Measurements from ENCODE around the gene ZNF217.

DNA sequence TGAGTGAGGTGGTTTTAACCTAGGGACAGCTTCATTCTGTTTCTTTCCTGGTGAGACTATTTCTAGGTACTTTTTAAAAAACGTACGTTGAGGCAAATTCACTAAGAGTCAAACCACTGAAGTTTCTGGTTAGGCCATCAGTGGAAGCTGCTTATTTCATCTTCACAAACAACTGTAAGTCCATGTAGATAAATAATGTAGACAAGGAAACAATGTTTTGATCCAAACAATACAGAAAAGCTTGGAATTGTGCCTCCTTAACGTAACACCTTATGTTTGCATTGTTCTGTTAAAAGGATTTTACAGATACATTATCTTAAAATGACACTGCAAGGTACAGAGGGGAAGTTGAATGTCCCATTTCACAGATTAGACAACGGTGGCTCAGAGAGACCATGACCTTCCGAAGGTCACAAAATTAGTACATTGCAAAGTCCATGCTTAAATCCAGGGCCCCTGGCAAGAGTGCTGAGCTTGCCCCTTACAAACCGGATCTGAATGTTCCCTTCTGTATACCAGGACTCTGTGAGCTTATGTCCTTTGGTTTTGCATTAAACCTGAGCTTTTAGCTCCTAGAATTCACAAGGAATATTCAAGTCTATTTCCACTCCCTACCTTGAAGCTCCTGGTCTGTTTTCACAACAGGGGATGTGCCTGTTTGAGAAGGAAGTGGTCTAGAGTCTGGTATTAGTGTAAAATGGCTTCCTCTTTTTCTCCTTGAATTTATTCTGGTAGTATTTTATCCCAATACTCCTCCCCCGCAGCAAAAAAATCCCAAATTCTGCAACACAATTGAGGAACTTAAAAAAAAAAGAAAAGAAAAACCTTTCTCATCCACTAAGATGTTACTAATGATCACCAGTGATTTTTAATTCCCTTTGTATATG, 28.9 kb upstream of the ZNF217 start:
- TF ChIP-seq, protein P1, sequence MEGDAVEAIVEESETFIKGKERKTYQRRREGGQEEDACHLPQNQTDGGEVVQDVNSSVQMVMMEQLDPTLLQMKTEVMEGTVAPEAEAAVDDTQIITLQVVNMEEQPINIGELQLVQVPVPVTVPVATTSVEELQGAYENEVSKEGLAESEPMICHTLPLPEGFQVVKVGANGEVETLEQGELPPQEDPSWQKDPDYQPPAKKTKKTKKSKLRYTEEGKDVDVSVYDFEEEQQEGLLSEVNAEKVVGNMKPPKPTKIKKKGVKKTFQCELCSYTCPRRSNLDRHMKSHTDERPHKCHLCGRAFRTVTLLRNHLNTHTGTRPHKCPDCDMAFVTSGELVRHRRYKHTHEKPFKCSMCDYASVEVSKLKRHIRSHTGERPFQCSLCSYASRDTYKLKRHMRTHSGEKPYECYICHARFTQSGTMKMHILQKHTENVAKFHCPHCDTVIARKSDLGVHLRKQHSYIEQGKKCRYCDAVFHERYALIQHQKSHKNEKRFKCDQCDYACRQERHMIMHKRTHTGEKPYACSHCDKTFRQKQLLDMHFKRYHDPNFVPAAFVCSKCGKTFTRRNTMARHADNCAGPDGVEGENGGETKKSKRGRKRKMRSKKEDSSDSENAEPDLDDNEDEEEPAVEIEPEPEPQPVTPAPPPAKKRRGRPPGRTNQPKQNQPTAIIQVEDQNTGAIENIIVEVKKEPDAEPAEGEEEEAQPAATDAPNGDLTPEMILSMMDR (IDR thresholded peaks at IDR 0.05; ENCODE audit: low read depth, low read length, poor library complexity, severe bottlenecking) = no peak
- TF ChIP-seq EZH2phosphoT487 (IDR thresholded peaks at IDR 0.05; ENCODE audit: borderline replicate concordance, low read length) = no peak
